GM10847 (cell line): Measurements from ENCODE around the gene NUB1.

Source experiments
- POLR2A ChIP-seq: IDR thresholded peaks from 2 replicates; pipeline ENCODE4 v1.6.1; 2011; ENCODE audit not compliant: insufficient read length; ENCODE audit errors: extremely low read depth

Gene NUB1

GRCh38 chr7:151341357-151342101 lies at the start of gene NUB1:
Gene NUB1 (plus strand): TSS chr7:151341812. CDS start chr7:151345350, 3,538 bp downstream.
- peak; percentile 51 for TF ChIP-seq POLR2A

GRCh38 chr7:151292850-151293249 lies 48.8 kb upstream of the NUB1 start:
- TF ChIP-seq POLR2A, result no peak

GRCh38 chr7:151296202-151296992 lies 45.2 kb upstream of the NUB1 start:
- no peak for TF ChIP-seq POLR2A

GRCh38 chr7:151298765-151299164 lies 42.8 kb upstream of the NUB1 start:
- TF ChIP-seq POLR2A, result no peak

GRCh38 chr7:151299530-151299929 lies 42.1 kb upstream of the NUB1 start:
- TF ChIP-seq POLR2A, result no peak

GRCh38 chr7:151299940-151300645 lies 41.5 kb upstream of the NUB1 start:
- no peak for TF ChIP-seq POLR2A

GRCh38 chr7:151301471-151302462 lies 39.8 kb upstream of the NUB1 start:
- TF ChIP-seq POLR2A, result no peak

- no peak for TF ChIP-seq POLR2A
Measured at GRCh38 chr7:151304856-151305255, 36.8 kb upstream of the NUB1 start.

GRCh38 chr7:151306374-151306773 lies 35.2 kb upstream of the NUB1 start:
- TF ChIP-seq POLR2A, result no peak

- TF ChIP-seq POLR2A, result no peak
Measured at GRCh38 chr7:151306860-151307259, 34.8 kb upstream of the NUB1 start.

- no peak for TF ChIP-seq POLR2A
Measured at GRCh38 chr7:151307536-151307935, 34.1 kb upstream of the NUB1 start.

GRCh38 chr7:151308256-151308655 lies 33.4 kb upstream of the NUB1 start:
- no peak for TF ChIP-seq POLR2A

GRCh38 chr7:151308791-151309190 lies 32.8 kb upstream of the NUB1 start:
- no peak for TF ChIP-seq POLR2A

GRCh38 chr7:151309311-151309710 lies 32.3 kb upstream of the NUB1 start:
- no peak for TF ChIP-seq POLR2A

- no peak for TF ChIP-seq POLR2A
Measured at GRCh38 chr7:151310578-151310977, 31.0 kb upstream of the NUB1 start.
